ENCODE data around the gene PGM2. TPM values are rescaled to one million over a fixed set of nuclear protein-coding genes. Genes with fewer than 3 reads are reported as not detected.

The PGM2 gene
- total RNA-seq, 4 donors from 2014 or later: 13.7 to 24.3 (median 15.5) TPM

DNA sequence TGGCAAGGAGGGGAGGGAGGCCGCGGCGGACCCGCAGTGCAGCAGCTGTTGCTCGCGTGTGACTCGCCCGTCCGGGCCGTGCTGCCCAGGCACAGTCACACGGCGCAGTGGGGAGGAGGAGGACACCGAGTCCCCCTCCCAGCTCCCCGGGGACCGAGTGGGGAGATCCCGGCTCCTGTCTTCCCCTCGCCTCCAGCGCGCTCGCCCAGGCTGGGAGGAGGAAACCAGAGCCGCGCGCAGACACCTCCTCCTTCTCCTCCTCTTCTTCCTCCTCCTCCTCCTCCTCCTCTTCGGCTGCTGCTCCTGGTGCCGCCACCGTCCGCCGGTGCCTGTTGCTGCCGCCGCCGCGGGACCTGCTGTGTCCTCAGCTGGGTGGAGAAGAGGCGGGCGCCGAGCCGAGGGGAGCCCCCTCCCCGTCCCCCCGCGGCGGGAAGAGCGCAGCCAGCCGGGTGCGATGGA is 64.3 kb downstream of the PGM2 start, which contains the start of gene TBC1D1:
TBC1D1 (plus strand) TSS at position 284 of the 459 bp plus-strand sequence. CDS start 11,012 bp downstream, outside the sequence.
- Histone ChIP-seq H3K27me3 (peaks cover 0 to 11% of the 10 kb centered on the region in 2 donors), H3K9me3 (no peaks in the 10 kb centered on the region), H3K4me1 (peaks cover 0 to 31% (median 11%) of the 10 kb centered on the region in 4 donors), H3K4me3 (peak within 1 kb of the TSS; percentile 51 to 97 (median 81)), H3K36me3 (no peaks in the 10 kb centered on the region), H3K27ac (peak within 1 kb of the TSS; percentile 10 to 90 (median 86))
- 0% methylated on average over 25 to 42 of the region's 43 CpGs for WGBS, 2 donors
- TF ChIP-seq CTCF (IDR thresholded peaks at IDR 0.05) (no peak), EP300 (IDR thresholded peaks at IDR 0.05) (peak in 1 of 2 donors; percentile 5)
- peak in 1 of 2 donors; percentile 11 for DNase-seq (ENCODE audit: low spot score in 2 of 2)

GRCh38 chr4:37891260-37892159 is 65.0 kb downstream of the PGM2 start:
- peaks cover 0 to 11% of the 10 kb centered on the region in 2 donors for H3K27me3 ChIP-seq
- WGBS, 2 donors: 1% methylated on average over 16 to 23 of the region's 49 CpGs
- peak overlapping the region; percentile 51 to 97 (median 81) for H3K4me3 ChIP-seq
- TF ChIP-seq CTCF (IDR thresholded peaks at IDR 0.05) (peak in 1 of 5 experiments; percentile 7), POLR2A (IDR thresholded peaks at IDR 0.05) (no peak), EP300 (IDR thresholded peaks at IDR 0.05) (peak in 1 of 2 donors; percentile 39)
- peaks cover 0 to 31% (median 11%) of the 10 kb centered on the region in 4 donors for H3K4me1 ChIP-seq
- no peaks in the 10 kb centered on the region for H3K36me3 ChIP-seq
- H3K9me3 ChIP-seq: no peaks in the 10 kb centered on the region
- peak in 1 of 2 donors; percentile 30 for DNase-seq (ENCODE audit: low spot score in 2 of 2)
- H3K27ac ChIP-seq: peak overlapping the region; percentile 10 to 90 (median 86)

DNA sequence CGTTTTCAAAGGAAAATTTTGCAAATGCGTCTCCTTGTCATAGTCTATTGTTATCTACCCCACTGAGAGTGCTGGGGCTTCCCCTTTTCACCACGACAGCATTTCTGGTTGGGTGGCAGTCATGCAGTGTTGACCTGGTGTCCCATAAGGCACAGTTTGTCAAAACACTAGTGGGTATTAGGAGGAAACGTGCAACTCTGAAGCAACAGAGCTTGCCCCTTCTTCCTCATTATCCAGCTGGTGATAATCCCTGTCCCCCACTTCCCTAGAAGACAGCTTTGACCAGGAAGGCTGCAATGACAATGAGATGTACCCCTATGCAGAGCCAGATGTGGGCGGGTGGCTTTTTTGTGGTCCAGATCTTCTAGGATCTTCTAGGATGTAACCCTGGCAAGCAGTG is 66.2 kb downstream of the PGM2 start:
- H3K27me3 ChIP-seq: peaks cover 0 to 11% of the 10 kb centered on the region in 2 donors
- no peak for DNase-seq (ENCODE audit: low spot score in 2 of 2)
- peak overlapping the region in 1 of 4 donors; percentile 90 for H3K27ac ChIP-seq
- no peak for TF ChIP-seq EP300 (IDR thresholded peaks at IDR 0.05)
- no peak for TF ChIP-seq CTCF (IDR thresholded peaks at IDR 0.05)
- no peak for TF ChIP-seq POLR2A (IDR thresholded peaks at IDR 0.05)
- 74 to 75% methylated on average over 5 of the region's 5 CpGs for WGBS, 2 donors
- peaks cover 0 to 31% (median 11%) of the 10 kb centered on the region in 4 donors for H3K4me1 ChIP-seq
- no peaks in the 10 kb centered on the region for H3K36me3 ChIP-seq
- no peaks in the 10 kb centered on the region for H3K9me3 ChIP-seq
- peak overlapping the region in 1 of 4 donors; percentile 97 for H3K4me3 ChIP-seq

DNA sequence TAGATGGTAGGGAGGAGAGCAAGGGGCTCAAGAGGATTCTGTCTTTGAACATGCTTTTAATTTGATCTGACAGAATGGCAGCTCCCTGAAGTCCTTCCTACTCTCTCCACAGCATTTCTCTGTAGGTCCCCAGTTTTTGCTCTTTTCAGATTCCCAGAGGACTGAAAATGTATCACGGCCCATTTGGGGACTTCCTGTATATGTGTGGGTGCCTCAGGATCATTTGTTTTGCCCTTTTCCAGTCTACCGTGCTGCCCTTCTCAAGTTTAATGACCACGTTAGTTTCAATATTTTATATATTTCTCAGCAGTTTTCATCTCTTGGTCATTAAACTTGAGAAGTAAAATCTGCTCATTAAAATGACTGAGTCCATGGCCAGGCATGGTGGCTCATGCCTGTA is 66.7 kb downstream of the PGM2 start:
- no peak overlapping the region for H3K27ac ChIP-seq
- TF ChIP-seq POLR2A (IDR thresholded peaks at IDR 0.05) (no peak), CTCF (IDR thresholded peaks at IDR 0.05) (no peak), EP300 (IDR thresholded peaks at IDR 0.05) (no peak)
- H3K9me3 ChIP-seq: no peaks in the 10 kb centered on the region
- H3K4me3 ChIP-seq: no peak overlapping the region
- H3K36me3 ChIP-seq: no peaks in the 10 kb centered on the region
- DNase-seq (ENCODE audit: low spot score in 2 of 2): no peak
- H3K4me1 ChIP-seq: peaks cover 0 to 31% (median 11%) of the 10 kb centered on the region in 4 donors
- 76 to 78% methylated on average over 3 of the region's 3 CpGs for WGBS, 2 donors
- H3K27me3 ChIP-seq: peaks cover 0 to 11% of the 10 kb centered on the region in 2 donors

DNA sequence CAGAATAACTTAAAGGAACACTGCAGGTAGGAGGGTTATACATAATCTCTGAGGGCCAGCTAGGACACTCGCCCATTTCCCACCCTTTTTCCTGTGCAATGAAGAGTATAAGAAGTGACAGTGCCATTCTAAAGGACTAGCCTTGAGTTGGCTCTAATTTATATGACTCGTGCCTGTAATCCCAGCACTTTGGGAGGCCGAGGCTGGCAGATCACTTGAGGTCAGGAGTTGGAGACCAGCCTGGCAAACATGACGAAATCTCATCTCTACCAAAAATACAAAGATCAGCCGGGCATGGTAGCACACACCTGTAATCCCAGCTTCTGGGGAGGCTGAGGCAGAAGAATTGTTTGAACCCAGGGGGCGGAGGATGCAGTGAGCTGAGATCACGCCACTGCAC is 68.8 kb downstream of the PGM2 start:
- Histone ChIP-seq H3K27ac (no peak overlapping the region), H3K4me3 (no peak overlapping the region), H3K36me3 (no peaks in the 10 kb centered on the region), H3K27me3 (peaks cover 0 to 9% of the 10 kb centered on the region in 2 donors), H3K4me1 (peaks cover 0 to 23% (median 10%) of the 10 kb centered on the region in 4 donors), H3K9me3 (no peaks in the 10 kb centered on the region)
- no peak for DNase-seq (ENCODE audit: low spot score in 2 of 2)
- WGBS, 2 donors: 91 to 93% methylated on average over 7 of the region's 7 CpGs
- TF ChIP-seq POLR2A (IDR thresholded peaks at IDR 0.05): no peak
- TF ChIP-seq EP300 (IDR thresholded peaks at IDR 0.05): no peak
- no peak for TF ChIP-seq CTCF (IDR thresholded peaks at IDR 0.05)

Data from tibial nerve (tissue), 4 donors.